HG02885 (cell line): Measurements from ENCODE around the gene TUBGCP6.
A peak's percentile ranks its signal among the peaks of the same experiment; 100 is the strongest.

Source experiments
- ATAC-seq: cut with Tn5 transposase; IDR thresholded peaks from one replicate; pipeline ENCODE4 v1.9.1; 2021; ENCODE audit warnings: mild to moderate bottlenecking; ENCODE audit not compliant: unreplicated experiment, poor library complexity

TUBGCP6 gene

GRCh38 chr22:50244420-50245213 is at the start of gene TUBGCP6:
TUBGCP6 (minus strand) TSS chr22:50245023; CDS start chr22:50244459, 564 bp downstream.
- ATAC-seq, result peak; percentile 74

DNA sequence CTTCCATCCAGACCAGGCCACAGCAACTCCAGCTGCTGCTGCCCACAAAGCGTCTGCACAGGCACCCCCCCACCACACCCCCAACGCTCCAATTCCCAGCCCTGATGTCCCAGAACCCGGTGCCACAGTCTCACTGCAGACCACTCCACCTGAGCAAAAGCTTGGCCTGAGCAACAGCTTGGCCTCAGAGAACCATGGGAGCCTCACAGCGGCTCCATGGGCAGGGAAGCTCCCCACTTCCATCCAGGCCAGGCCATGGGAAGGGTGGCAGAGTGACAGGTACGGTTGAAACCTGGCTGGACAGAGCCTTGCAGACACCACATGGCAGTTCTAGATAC is 49.5 kb upstream of the TUBGCP6 start:
- no peak for ATAC-seq

DNA sequence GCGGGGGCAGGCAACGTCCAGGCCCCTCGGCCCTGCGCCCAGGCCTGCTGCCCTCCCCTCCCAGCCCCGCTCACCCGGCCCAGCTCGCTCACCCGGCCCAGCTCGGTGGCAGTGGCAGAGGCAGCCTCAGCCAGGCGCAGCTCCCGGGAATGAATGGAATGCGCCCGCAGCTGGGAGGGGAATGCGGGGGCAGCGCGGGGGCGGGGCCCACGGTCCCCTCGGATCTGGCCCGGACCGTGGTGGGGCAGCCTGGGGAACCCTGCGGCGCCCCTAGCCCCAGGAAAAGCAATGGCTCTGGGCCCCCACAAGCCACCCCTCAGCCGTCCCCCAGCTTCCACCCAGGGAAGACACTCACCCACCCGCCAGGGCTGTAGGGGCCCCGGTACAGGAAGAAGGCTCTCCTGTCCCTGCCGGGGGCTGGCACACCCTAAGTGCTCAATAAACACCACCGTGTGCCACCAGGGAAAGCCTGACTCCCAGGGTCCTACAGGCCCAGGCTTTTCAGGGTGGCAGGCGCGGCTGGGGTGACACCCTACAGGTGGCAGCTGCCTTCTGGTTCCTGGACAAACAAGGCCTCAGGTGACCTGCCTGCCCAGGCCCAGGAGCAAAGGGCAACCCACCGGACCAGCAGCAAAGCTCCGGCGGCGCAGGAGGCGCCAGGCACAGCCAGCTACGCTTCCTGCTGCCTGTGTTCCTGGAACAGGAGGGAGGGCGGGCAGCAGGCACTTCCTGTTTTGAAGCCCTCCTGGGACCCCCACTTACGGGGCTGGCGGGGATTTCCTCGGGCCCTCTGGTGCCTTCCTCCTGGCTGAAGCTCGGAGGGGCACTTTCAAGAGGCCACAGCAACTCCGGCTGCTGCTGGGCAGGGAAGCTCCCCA is 48.9 kb upstream of the TUBGCP6 start:
- no peak for ATAC-seq

GRCh38 chr22:50292643-50293440 is 48.0 kb upstream of the TUBGCP6 start:
- ATAC-seq, result no peak

DNA sequence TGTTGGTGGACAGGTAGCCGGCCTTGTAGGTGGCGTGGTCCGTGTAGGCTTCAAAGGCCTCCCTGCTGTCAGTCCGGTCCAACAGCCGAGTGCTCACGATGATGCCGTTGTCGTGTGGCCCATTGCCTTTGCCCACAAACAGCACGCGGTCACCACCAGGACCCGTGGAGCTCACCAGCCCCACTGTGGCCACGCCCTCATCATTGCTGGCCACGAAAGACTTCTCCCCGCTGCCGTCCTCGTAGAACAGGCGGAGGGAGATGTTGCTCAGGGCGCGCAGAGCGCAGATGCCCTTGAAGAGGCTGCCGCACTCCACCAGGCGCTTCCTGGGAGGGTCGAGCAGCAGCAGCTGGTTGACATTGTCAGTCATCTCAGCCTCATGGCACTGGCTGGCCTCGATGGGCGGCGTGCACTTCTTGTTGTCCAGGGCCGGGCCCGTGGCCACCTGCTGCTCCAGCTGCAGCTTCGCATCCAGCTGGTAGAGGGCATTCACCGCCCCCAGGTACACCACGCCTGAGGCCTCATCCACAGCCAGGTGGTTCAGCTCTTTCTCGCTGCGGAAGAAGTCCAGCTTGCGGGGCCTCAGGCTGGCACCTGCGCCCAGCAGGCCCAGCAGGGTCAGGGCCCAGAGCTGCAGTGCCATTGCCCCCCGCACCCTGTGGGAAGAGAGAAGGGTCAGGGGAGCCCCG is 45.3 kb upstream of the TUBGCP6 start:
- ATAC-seq, result no peak

DNA sequence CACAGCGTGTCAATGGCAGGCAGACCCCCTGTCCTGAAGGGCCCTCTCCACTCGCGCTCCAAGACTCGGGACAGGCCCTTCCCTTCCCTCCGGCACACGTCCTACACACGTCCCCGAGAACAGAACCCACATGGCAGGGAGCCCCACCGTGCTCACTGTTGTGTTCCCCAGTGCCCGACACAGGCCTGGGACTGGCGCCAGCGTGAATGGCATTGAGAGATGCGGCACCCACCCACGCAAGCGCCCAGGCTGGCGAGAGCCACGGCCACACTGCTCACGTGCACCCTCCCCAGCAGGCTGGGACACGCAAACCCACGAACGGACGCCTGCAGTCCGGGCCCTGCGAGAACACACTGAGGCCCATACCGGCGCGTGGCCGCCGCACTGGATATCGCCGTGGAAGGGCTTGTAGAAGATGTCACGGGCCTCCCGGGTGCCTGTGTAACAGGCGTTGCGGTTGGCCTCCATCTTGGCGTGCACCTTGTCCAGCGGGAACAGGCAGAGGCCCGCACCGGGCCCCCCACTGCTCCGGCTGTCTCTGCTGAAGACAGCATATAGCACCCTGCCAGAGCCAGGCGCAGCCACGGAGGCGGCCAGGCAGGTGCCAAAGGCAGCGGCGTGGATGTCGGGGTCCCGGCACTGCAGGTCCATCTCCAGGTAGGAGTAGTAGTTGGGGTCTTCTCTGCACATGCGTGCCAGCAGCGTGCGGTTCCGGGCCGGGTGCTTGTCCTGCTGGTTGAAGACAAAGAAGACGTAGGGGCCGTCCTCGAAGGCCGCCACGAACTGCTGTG is 44.5 kb upstream of the TUBGCP6 start:
- no peak for ATAC-seq

DNA sequence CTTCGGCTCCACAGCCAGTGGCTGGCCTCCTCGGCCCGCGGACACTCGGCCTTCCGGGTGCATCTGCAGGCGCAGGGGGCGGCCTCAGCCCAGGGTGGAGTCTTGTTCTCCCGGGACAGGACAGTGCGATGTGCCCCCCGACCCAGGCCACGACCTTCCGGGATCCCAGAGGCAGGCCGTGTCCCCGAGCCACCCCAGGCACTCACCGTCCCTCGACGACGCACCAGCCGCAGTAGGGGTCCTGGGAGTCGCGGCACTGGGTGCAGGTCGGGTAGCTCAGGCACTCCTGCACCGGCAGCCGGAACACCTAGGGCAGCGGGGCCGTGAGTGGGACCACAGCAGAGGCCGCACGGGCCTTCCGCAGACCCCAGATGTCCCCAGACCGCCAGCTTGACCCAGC is 42.9 kb upstream of the TUBGCP6 start:
- no peak for ATAC-seq

GRCh38 chr22:50286701-50287318 is 42.0 kb upstream of the TUBGCP6 start:
- no peak for ATAC-seq

DNA sequence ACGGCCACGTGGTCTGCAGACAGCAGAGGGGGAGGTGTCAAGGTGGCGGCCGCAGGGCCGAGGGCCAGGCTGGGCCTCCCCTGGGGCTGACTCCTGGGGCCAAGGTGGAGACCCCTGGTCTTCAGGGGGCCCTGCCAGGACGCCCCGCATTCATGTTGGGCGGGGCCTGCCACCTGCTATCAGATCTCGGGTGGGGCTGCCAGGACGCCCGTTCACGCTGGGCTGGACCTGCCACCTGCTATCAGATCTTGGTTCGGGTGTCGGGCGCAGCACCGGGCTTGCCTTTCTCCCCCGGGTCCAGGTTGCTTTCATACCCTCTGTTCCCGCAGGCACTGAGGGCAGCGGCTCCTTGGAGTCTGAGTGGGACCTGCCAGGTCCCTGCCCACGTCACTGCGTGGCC is 41.5 kb upstream of the TUBGCP6 start:
- no peak for ATAC-seq

DNA sequence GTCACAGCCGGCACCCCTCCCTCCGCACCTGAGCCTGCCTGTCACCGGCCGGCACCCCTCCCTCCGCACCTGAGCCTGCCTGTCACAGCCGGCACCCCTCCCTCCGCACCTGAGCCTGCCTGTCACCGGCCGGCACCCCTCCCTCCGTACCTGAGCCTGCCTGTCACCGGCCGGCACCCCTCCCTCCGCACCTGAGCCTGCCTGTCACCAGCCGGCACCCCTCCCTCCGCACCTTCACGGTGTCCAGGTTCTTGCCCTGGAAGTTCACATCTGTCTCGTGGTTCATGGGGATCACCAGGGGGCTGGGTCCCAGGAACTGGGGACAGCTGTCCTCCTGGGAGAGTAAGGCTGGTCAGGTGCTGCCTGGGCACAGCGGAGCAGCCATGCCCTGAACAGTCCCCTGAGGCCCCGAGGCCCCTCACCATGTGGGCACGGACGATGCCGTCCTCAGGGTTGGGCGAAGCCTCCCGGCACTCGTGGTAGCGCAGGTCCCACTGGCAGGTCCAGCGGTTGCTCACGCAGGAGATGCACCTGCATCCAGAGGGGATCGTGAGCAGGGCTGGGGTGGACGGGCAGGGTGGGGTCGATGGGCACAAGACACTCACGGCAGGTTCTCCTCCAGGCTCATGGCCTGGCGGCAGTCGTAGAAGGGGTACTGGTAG is 40.9 kb upstream of the TUBGCP6 start:
- ATAC-seq, result no peak

DNA sequence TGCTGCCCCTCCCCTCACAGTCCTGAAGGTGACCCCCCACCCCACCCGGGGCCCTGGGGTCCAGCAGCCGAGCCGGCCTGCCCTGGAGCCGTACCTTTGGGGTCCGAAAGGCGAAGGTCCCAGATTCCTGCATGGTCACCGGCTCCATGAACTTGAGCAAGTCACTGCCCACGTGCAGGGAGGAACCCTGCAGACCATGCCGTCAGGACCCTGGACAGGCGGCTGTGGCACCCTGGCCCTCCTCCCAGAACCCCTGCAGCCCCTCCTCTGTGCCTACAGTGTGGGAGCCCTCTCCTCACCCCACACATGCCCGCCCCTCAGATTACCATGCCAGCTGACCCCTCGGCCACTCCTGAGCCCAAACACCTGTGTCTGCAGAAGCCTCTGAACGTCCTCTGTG is 39.7 kb upstream of the TUBGCP6 start:
- no peak for ATAC-seq

DNA sequence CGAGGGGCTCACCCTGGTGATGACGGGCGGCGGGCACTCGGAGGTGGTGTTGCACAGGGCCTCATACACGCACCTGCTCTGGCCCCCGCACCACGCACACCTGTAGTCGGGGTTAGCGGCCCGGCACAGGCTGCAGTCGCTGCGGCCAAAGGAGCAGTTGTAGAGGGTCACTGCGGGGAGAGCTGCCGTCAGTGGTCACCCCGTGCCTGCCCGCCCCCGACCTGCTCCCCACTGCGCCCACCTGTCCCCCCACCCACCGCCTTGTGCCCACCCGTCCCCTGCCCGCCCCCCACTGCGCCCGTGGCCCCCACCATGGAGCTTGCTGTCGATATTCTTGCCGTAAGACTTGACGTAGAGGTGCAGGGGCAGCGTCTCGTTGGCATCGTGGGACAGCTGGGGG is 39.0 kb upstream of the TUBGCP6 start:
- no peak for ATAC-seq

DNA sequence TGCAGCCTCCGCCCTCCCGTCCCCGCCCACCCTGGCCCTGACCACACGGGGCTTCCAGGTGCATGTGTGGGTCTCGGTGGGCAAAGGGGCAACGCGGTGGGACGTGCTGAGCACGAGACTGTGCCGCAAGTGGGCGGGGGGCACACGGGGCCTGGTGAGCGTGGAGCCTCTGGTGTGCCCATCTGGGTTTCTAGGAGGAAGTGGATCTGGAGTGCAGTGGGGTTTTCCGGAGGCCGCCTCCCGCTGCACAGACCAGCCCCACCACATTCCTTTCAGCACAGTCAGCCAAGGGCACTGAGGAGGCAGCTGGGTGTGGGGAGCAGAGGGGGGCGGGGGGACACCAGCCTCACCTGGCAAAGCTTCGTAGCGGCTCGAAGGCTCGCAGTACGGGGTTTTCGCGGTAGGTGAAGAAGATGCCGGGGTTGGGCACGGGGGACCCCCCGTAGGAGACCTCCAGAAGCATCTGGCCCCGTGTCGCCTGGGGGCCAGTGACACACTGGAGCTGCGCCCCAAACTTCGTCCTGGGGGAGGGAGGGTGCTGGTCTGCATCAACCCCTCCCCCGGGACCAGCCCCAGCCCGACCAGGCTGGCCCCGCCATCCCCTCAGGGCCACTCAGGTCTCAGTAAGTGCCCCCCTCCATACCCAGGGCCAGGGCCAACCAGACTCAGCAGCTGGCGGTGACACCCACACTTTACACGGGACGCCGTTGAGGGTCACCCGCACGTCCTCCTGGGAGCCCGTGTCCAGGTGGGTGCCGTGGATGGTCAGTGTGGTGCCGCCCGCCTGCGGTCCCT is 37.7 kb upstream of the TUBGCP6 start:
- ATAC-seq, result no peak

GRCh38 chr22:50281957-50282356 is 37.1 kb upstream of the TUBGCP6 start:
- no peak for ATAC-seq

- ATAC-seq, result no peak
These were observed 36.5 kb upstream of the TUBGCP6 start for GRCh38 chr22:50281384-50281760.

DNA sequence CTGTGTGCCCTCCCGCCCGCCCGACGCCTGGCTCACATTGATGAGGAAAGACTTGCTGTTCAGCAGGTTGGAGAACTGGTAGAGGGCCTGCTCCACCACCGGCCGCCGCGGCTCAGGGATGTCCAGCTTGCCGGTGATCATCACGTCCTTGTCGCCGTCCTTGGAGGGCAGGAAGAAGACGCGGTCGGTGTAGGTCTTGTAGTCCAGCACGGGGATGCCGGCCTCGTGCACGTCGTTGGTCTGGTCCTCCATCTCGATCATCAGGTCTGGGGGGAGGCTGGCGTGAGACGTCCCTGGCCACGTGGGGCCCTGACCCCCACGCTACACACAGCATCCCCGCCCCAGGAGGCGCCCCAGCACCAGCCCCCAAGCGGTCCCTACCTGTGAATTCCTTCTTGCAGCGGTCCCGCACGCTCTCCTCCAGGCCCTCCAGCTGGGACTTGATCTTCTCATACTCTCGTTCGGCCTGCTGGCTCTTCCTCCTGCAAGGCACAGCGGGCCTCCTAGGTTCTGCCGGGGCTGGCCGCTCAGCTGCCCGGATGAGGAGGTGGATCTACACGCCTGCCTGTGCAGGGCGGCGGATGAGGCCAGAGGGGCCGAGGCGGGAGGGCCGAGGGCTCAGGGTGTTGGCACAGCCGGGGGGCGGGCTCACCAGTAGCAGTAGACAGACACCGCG is 36.0 kb upstream of the TUBGCP6 start:
- ATAC-seq, result no peak

GRCh38 chr22:50280022-50280707 is 35.3 kb upstream of the TUBGCP6 start:
- no peak for ATAC-seq
